Neural progenitor cell (in vitro differentiated cells): ENCODE results near the gene RBM6. TPM values are rescaled to one million over a fixed set of nuclear protein-coding genes. Genes with fewer than 3 reads are reported as not detected.
A peak's percentile ranks its signal among the peaks of the same experiment; 100 is the strongest.

ENCODE experiments used
- DNase-seq: peaks from one replicate; pipeline ENCODE4 v3.0.0-alpha.2; 2016; ENCODE audit warnings: low spot score
- H2AFZ ChIP-seq: fragments of 200-600 bp; sonication (generic); replicated peaks from 2 replicates; pipeline ENCODE4 v1.6.1; 2016; ENCODE audit warnings: antibody characterized with exemption
- H3F3A ChIP-seq: fragments of 200-600 bp; sonication (generic); 2 replicates; pipeline ENCODE4 v1.6.1; 2016; ENCODE audit warnings: antibody characterized with exemption, low read depth
- H3K27ac ChIP-seq: fragments of 200-600 bp; sonication (generic); 2 replicates; pipeline ENCODE4 v1.5.1; 2016; ENCODE audit warnings: mild to moderate bottlenecking
- H3K27me3 ChIP-seq: fragments of 200-600 bp; sonication (generic); 2 replicates; pipeline ENCODE4 v1.6.1; 2016; ENCODE audit warnings: mild to moderate bottlenecking, moderate library complexity
- H3K36me3 ChIP-seq: fragments of 200-600 bp; sonication (generic); 2 replicates; pipeline ENCODE4 v1.5.1; 2016
- H3K4me1 ChIP-seq: fragments of 200-600 bp; sonication (generic); 2 replicates; pipeline ENCODE4 v1.6.1; 2016; ENCODE audit warnings: mixed run types
- H3K4me2 ChIP-seq: fragments of 200-600 bp; sonication (generic); 2 replicates; pipeline ENCODE4 v1.6.1; 2016
- H3K4me3 ChIP-seq: fragments of 200-600 bp; sonication (generic); 2 replicates; pipeline ENCODE4 v1.5.1; 2016
- H3K79me2 ChIP-seq: fragments of 200-600 bp; sonication (generic); 2 replicates; pipeline ENCODE4 v1.6.1; 2016; ENCODE audit warnings: low read depth
- H3K9ac ChIP-seq: fragments of 200-600 bp; sonication (generic); 2 replicates; pipeline ENCODE4 v1.6.1; 2016
- H3K9me3 ChIP-seq: fragments of 200-600 bp; sonication (generic); 2 replicates; pipeline ENCODE4 v1.5.1; 2016; ENCODE audit warnings: low read depth
- H4K20me1 ChIP-seq: fragments of 200-600 bp; sonication (generic); 2 replicates; pipeline ENCODE4 v1.6.1; 2016; ENCODE audit warnings: low read depth
- H3K27ac Mint-ChIP-seq: 3 replicates; pipeline ENCODE4 v1.8.0; 2021; ENCODE audit warnings: mixed read lengths
- H3K27me3 Mint-ChIP-seq: 2 replicates; pipeline ENCODE4 v1.8.0; 2022; ENCODE audit warnings: low read depth, mild to moderate bottlenecking, inconsistent platforms, moderate library complexity, mixed read lengths; ENCODE audit not compliant: insufficient read depth
- H3K36me3 Mint-ChIP-seq: 3 replicates; pipeline ENCODE4 v1.8.0; 2021; ENCODE audit warnings: mixed read lengths
- H3K4me1 Mint-ChIP-seq: 3 replicates; pipeline ENCODE4 v1.8.0; 2021; ENCODE audit warnings: mixed read lengths
- H3K4me3 Mint-ChIP-seq: 3 replicates; pipeline ENCODE4 v1.8.0; 2021; ENCODE audit warnings: mild to moderate bottlenecking, moderate library complexity, mixed read lengths
- H3K9me3 Mint-ChIP-seq: 3 replicates; pipeline ENCODE4 v1.8.0; 2020; ENCODE audit warnings: mixed read lengths
- EZH2 ChIP-seq: fragments of 200-600 bp; sonication (generic); IDR thresholded peaks from 2 replicates; pipeline ENCODE4 v1.6.1; 2017; ENCODE audit warnings: antibody characterized with exemption, mild to moderate bottlenecking, moderate library complexity
- EZH2phosphoT487 ChIP-seq: fragments of 200-600 bp; sonication (generic); IDR thresholded peaks from 2 replicates; pipeline ENCODE4 v1.6.1; 2017; ENCODE audit warnings: antibody characterized with exemption
- total RNA-seq: library from RNA; depleted of rRNA; stranded (reverse); fragments of >200 nt; gene quantifications from 2 replicates; pipeline ENCODE4 v1.2.3, GENCODE V29; 2015; ENCODE audit warnings: low replicate concordance
- TF ChIP-seq, protein P1 (sequence below): fragments of 200-600 bp; sonication (generic); IDR thresholded peaks from 2 replicates; pipeline ENCODE4 v1.5.1; 2017; ENCODE audit warnings: antibody characterized with exemption, mild to moderate bottlenecking

Gene RBM6
- total RNA-seq, 1 donor from 2014 or later: 170 TPM

DNA sequence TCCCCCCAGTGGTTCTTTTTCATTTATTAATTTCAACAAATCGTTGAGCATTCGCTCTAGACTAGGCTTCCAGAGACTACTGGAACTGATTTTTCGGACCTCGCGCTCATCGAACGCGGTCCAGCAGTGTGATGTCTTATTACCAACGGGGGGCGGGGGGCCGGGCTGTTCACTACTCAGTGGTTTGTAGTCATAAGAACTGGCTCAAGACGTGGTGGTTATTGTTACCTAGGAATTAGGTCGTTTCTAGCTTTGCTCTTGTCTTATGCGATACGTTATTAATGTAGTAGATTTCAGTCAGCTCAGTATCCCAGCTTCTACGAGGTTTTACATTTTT is 149.6 kb downstream of the RBM6 start:
- peaks cover 25% of the 10 kb centered on the region for H4K20me1 ChIP-seq
- peak; percentile 42 for DNase-seq
- Mint-ChIP-seq H3K4me3 (peak overlapping the region; percentile 99), H3K4me1 (peaks cover 17% of the 10 kb centered on the region), H3K27ac (peak overlapping the region; percentile 94), H3K27me3 (peaks cover 4% of the 10 kb centered on the region), H3K9me3 (peaks cover 7% of the 10 kb centered on the region), H3K36me3 (peaks cover 32% of the 10 kb centered on the region)
- peak overlapping the region; percentile 96 for H3K4me2 ChIP-seq
- H3F3A ChIP-seq: peaks cover 11% of the 10 kb centered on the region
- H3K27me3 ChIP-seq: no peaks in the 10 kb centered on the region
- TF ChIP-seq EZH2phosphoT487: no peak
- TF ChIP-seq EZH2: no peak
- peaks cover 54% of the 10 kb centered on the region for H3K79me2 ChIP-seq
- peak overlapping the region; percentile 92 for H3K4me3 ChIP-seq
- H3K9ac ChIP-seq: peak overlapping the region; percentile 96
- no peaks in the 10 kb centered on the region for H3K9me3 ChIP-seq
- peak overlapping the region; percentile 87 for H2AFZ ChIP-seq
- peaks cover 8% of the 10 kb centered on the region for H3K4me1 ChIP-seq
- H3K36me3 ChIP-seq: peaks cover 20% of the 10 kb centered on the region
- H3K27ac ChIP-seq: no peak overlapping the region

DNA sequence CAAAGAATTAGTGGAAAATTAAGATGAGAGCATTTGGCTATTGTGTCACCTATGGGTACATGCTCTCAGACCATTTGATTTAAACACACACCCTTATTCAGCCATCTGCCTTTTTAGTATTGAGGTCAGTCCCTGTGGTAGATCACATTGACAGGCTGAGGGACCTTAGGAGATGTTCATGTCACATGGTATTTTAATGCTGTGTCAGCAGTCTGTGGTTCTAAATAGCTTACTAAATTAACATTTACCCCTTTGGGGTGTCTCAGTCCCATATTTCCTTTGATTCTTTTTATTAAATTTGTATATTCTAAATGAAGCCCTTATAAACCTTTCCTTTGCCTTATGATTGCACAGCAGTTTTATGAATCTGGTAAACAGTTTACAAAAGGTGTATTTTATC is 151.0 kb downstream of the RBM6 start:
- peak overlapping the region; percentile 96 for H3K4me2 ChIP-seq
- Mint-ChIP-seq H3K27me3 (peaks cover 4% of the 10 kb centered on the region), H3K36me3 (peaks cover 39% of the 10 kb centered on the region), H3K9me3 (peaks cover 2% of the 10 kb centered on the region), H3K4me3 (peak overlapping the region; percentile 99), H3K27ac (no peak overlapping the region), H3K4me1 (peaks cover 17% of the 10 kb centered on the region)
- H3K27me3 ChIP-seq: no peaks in the 10 kb centered on the region
- peaks cover 28% of the 10 kb centered on the region for H4K20me1 ChIP-seq
- H3K36me3 ChIP-seq: peaks cover 32% of the 10 kb centered on the region
- no peaks in the 10 kb centered on the region for H3K9me3 ChIP-seq
- H3K79me2 ChIP-seq: peaks cover 67% of the 10 kb centered on the region
- TF ChIP-seq EZH2: no peak
- TF ChIP-seq, protein P1, sequence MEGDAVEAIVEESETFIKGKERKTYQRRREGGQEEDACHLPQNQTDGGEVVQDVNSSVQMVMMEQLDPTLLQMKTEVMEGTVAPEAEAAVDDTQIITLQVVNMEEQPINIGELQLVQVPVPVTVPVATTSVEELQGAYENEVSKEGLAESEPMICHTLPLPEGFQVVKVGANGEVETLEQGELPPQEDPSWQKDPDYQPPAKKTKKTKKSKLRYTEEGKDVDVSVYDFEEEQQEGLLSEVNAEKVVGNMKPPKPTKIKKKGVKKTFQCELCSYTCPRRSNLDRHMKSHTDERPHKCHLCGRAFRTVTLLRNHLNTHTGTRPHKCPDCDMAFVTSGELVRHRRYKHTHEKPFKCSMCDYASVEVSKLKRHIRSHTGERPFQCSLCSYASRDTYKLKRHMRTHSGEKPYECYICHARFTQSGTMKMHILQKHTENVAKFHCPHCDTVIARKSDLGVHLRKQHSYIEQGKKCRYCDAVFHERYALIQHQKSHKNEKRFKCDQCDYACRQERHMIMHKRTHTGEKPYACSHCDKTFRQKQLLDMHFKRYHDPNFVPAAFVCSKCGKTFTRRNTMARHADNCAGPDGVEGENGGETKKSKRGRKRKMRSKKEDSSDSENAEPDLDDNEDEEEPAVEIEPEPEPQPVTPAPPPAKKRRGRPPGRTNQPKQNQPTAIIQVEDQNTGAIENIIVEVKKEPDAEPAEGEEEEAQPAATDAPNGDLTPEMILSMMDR: no peak
- no peak for TF ChIP-seq EZH2phosphoT487
- peaks cover 8% of the 10 kb centered on the region for H3K4me1 ChIP-seq
- no peak overlapping the region for H3K27ac ChIP-seq
- no peak overlapping the region for H3K4me3 ChIP-seq
- no peak overlapping the region for H2AFZ ChIP-seq
- H3K9ac ChIP-seq: no peak overlapping the region
- no peak for DNase-seq
- peaks cover 14% of the 10 kb centered on the region for H3F3A ChIP-seq

DNA sequence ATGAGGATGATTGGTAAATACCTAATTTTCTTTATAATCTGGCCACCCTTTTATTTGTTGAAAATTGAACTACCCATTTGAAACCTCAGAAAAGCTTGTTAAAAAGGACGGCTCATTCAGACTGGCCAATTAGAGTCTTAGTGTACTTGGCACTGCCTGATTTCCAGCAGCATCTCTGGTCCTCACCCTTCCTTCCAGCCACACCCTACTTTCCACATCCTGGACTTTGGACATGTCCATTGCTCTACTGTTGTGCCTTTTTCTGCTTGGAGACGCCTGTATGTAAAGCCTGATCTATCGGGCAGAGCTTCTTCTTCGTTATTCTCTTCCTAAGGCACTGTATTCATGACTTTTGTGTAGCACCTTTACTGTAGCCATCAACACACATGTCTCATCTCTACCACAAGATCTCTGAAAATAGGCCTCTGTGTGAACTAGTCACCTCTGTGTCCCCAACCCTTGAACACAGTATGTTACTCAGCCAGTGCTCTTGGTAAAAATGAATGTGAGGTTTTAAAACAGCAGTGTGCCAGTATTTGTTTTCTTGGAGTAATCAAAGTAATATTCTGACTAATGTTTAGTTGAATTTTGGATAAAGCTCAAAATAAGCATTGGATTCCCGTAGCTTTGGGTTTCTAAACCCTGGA is 155.5 kb downstream of the RBM6 start:
- TF ChIP-seq EZH2phosphoT487: no peak
- H3K27me3 Mint-ChIP-seq: peaks cover 5% of the 10 kb centered on the region
- Histone ChIP-seq H3K36me3 (peaks cover 45% of the 10 kb centered on the region), H3K27ac (no peak overlapping the region), H3K4me2 (no peak overlapping the region), H3K9ac (no peak overlapping the region), H3F3A (peaks cover 28% of the 10 kb centered on the region), H3K27me3 (no peaks in the 10 kb centered on the region), H3K4me3 (no peak overlapping the region), H3K79me2 (peaks cover 64% of the 10 kb centered on the region), H3K4me1 (peaks cover 11% of the 10 kb centered on the region), H2AFZ (no peak overlapping the region), H4K20me1 (peaks cover 58% of the 10 kb centered on the region), H3K9me3 (no peaks in the 10 kb centered on the region)
- H3K9me3 Mint-ChIP-seq: no peaks in the 10 kb centered on the region
- no peak overlapping the region for H3K27ac Mint-ChIP-seq
- H3K4me1 Mint-ChIP-seq: peaks cover 15% of the 10 kb centered on the region
- no peak overlapping the region for H3K4me3 Mint-ChIP-seq
- H3K36me3 Mint-ChIP-seq: peaks cover 56% of the 10 kb centered on the region
- DNase-seq: no peak

DNA sequence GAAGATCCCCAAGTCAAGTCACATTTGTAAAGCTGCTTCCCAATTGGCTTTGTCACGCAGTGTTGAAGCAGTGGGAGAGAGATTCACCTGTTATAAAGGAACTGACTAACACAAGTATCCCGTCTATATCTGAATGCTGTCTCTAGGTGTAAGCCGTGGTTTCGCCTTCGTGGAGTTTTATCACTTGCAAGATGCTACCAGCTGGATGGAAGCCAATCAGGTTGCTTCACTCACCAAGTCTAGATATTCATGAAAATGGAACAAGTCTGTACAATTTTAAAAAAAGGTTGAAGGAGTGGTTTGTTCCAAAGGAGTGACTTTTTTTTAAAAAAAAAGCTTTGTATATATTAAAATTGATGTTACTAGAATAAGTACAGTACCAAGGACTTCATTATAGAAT is 160.4 kb downstream of the RBM6 start:
- peaks cover 23% of the 10 kb centered on the region for H3K4me1 Mint-ChIP-seq
- H4K20me1 ChIP-seq: peaks cover 74% of the 10 kb centered on the region
- no peak overlapping the region for H3K27ac Mint-ChIP-seq

More for the DNA sequence above, 160.4 kb downstream of the RBM6 start:
- Histone ChIP-seq H3K36me3 (peaks cover 47% of the 10 kb centered on the region), H2AFZ (no peak overlapping the region), H3K4me2 (peak overlapping the region; percentile 19), H3F3A (peaks cover 27% of the 10 kb centered on the region), H3K9ac (no peak overlapping the region), H3K27me3 (no peaks in the 10 kb centered on the region), H3K79me2 (peaks cover 20% of the 10 kb centered on the region), H3K4me3 (no peak overlapping the region), H3K9me3 (no peaks in the 10 kb centered on the region), H3K27ac (peak overlapping the region; percentile 25), H3K4me1 (peaks cover 22% of the 10 kb centered on the region)
- Mint-ChIP-seq H3K9me3 (no peaks in the 10 kb centered on the region), H3K4me3 (no peak overlapping the region), H3K27me3 (peaks cover 2% of the 10 kb centered on the region), H3K36me3 (peaks cover 63% of the 10 kb centered on the region)
- no peak for DNase-seq
- peak; percentile 3 for TF ChIP-seq EZH2phosphoT487
- TF ChIP-seq, protein P1: no peak
